A673 (cell line): ENCODE measurements around the gene FAM171A2. TPM values are rescaled to one million over a fixed set of nuclear protein-coding genes. Genes with fewer than 3 reads are reported as not detected.
"Not testable (repeated sequence)": the region's sequence is repeated elsewhere in the genome, so short reads cannot be mapped to it uniquely, and the experiment has no call there.

Experiments
- BruUV-seq: library from RNA; stranded (reverse); fragments of 400-500 nt; replicated peaks from 2 replicates; lab custom pipeline; 2021; lab: Mats Ljungman, UMichigan
- CTCF ChIA-PET: fragments of 300-600 bp; sonication (Branson Sonifier 250); formaldehyde crosslinking; loops from one replicate; lab custom pipeline; 2022; ENCODE audit warnings: antibody characterized with exemption; lab: Charles Lee
- POLR2A ChIA-PET: fragments of 300-600 bp; sonication (Branson Sonifier 250); formaldehyde crosslinking; loops from one replicate; lab custom pipeline; 2022; ENCODE audit warnings: antibody characterized with exemption; ENCODE audit not compliant: low non-redundant PET; lab: Charles Lee
- DNase-seq: peaks from one replicate; pipeline ENCODE4 v3.0.0-alpha.2; 2015; ENCODE audit warnings: low spot score
- H3K27ac ChIP-seq: fragments of 200-600 bp; sonication (generic); 2 replicates; pipeline ENCODE4 v1.5.1; 2016; ENCODE audit warnings: mixed run types, low read depth, mild to moderate bottlenecking, mixed read lengths, antibody characterized with exemption, low read length; ENCODE audit not compliant: poor library complexity, severe bottlenecking
- H3K27me3 ChIP-seq: fragments of 200-600 bp; sonication (generic); replicated peaks from 2 replicates; pipeline ENCODE4 v1.6.1; 2017; ENCODE audit warnings: mixed run types, low read depth, mild to moderate bottlenecking, mixed read lengths, antibody characterized with exemption, low read length; ENCODE audit not compliant: insufficient read depth, poor library complexity
- H3K36me3 ChIP-seq: fragments of 200-600 bp; sonication (generic); 2 replicates; pipeline ENCODE4 v1.6.1; 2016; ENCODE audit warnings: mixed run types, mild to moderate bottlenecking, mixed read lengths, antibody characterized with exemption, low read length; ENCODE audit not compliant: insufficient read depth, poor library complexity, severe bottlenecking
- H3K4me1 ChIP-seq: fragments of 200-600 bp; sonication (generic); 2 replicates; pipeline ENCODE4 v1.6.1; 2017; ENCODE audit warnings: mixed run types, mild to moderate bottlenecking, mixed read lengths, antibody characterized with exemption, low read length; ENCODE audit not compliant: insufficient read depth, poor library complexity, severe bottlenecking
- H3K4me3 ChIP-seq: fragments of 200-600 bp; sonication (generic); 2 replicates; pipeline ENCODE4 v1.5.1; 2016; ENCODE audit warnings: low read depth, mixed run types, mild to moderate bottlenecking, mixed read lengths, low read length; ENCODE audit not compliant: poor library complexity, severe bottlenecking
- H3K9me3 ChIP-seq: fragments of 200-600 bp; sonication (generic); 2 replicates; pipeline ENCODE4 v1.6.1; 2016; ENCODE audit warnings: mixed run types, low read depth, mild to moderate bottlenecking, mixed read lengths, antibody characterized with exemption, low read length; ENCODE audit not compliant: poor library complexity, severe bottlenecking
- EZH2 ChIP-seq: fragments of 200-600 bp; sonication (generic); IDR thresholded peaks from 2 replicates; pipeline ENCODE4 v1.6.1; 2017; ENCODE audit warnings: borderline replicate concordance, low read depth, mild to moderate bottlenecking, mixed read lengths, antibody characterized with exemption, low read length; ENCODE audit not compliant: poor library complexity, severe bottlenecking
- intact Hi-C: fragments of 100-400 bp; cut with micrococcal nuclease; formaldehyde crosslinking; loops from one replicate; pipeline ENCODE4 v1.10.0; 2022; ENCODE audit not compliant: unreplicated experiment
- total RNA-seq: library from RNA; stranded (reverse); gene quantifications from 2 replicates; pipeline ENCODE4 v1.2.3, GENCODE V29; 2021
- TF ChIP-seq, protein P1 (sequence below): fragments of 300-800, 200-600 bp; sonication (generic); conservative IDR thresholded peaks from 2 replicates; pipeline ENCODE4 v1.5.1; 2017; ENCODE audit warnings: low read depth, mild to moderate bottlenecking, antibody characterized with exemption, low read length, moderate library complexity, mixed read lengths

Gene FAM171A2
- total RNA-seq, 1 experiment from 2014 or later: 12.8 TPM

DNA sequence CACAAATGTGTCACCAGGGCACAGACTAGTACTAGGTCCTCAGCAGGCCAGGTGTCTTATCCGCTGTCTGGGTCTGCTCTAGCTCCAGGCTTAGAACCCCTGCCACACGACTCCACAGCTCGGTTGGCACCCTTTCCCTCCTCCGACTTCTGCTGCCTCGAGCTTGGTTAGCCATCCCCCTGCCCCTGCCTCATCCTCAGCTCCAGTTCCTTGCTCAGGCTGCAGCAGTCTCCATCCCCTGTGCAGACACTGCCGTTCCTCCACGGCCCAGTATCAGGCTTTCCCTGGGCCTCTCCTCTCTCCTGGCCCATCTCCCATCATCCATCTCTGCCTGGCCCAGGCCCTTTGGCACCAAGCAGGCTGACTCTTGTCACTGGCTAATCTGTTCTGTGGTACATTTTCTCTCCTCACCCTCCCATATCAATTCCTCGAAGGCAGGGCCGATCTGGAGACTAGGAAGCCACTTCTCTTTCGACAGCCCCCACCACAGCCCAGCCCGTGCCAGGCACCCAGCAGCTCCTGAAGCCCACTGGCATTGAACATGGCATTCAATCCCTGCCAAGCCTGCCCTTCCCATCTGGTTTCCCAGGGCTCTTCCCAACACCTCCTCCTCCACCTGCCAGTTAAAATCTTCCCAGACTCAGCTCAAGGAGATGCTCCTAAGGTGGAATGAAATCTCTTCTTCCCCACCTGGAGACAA is 20.0 kb downstream of the FAM171A2 start:
- BruUV-seq: no TSS peak
- Histone ChIP-seq H3K9me3 (no peaks in the 10 kb centered on the region), H3K27me3 (no peaks in the 10 kb centered on the region), H3K4me1 (no peaks in the 10 kb centered on the region), H3K27ac (no peak overlapping the region), H3K36me3 (no peaks in the 10 kb centered on the region), H3K4me3 (no peak overlapping the region)
- TF ChIP-seq EZH2: no peak
- TF ChIP-seq, protein P1, sequence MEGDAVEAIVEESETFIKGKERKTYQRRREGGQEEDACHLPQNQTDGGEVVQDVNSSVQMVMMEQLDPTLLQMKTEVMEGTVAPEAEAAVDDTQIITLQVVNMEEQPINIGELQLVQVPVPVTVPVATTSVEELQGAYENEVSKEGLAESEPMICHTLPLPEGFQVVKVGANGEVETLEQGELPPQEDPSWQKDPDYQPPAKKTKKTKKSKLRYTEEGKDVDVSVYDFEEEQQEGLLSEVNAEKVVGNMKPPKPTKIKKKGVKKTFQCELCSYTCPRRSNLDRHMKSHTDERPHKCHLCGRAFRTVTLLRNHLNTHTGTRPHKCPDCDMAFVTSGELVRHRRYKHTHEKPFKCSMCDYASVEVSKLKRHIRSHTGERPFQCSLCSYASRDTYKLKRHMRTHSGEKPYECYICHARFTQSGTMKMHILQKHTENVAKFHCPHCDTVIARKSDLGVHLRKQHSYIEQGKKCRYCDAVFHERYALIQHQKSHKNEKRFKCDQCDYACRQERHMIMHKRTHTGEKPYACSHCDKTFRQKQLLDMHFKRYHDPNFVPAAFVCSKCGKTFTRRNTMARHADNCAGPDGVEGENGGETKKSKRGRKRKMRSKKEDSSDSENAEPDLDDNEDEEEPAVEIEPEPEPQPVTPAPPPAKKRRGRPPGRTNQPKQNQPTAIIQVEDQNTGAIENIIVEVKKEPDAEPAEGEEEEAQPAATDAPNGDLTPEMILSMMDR: no peak
- POLR2A ChIA-PET: no interaction called here
- CTCF ChIA-PET: interaction anchor here (0.6 kb wide), 1 partner anchor 14 kb away, joined by 3 read pairs; no protein-coding TSS in a partner anchor
- intact Hi-C loops: no loop called here
- no peak for DNase-seq

DNA sequence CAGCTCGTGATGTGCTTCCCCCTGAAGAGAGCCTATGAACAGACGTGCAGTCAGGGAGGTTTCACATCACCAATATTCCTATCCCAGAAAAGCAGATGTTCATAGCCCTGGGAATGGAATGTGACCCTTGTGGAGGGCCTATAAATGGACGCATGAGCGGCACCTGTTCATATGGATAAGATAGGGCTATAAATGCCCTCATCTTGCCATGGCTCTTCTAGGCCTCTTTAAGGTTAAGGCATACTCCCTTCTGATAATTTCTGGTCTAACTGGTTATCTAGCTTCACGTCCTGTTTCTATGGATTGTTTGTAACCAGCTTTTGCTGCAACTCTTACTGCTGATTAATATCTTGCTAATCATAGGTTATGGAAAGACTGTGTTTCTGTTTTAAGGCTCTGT is 23.1 kb downstream of the FAM171A2 start:
- POLR2A ChIA-PET, H3K4me1 ChIP-seq, CTCF ChIA-PET, H3K27ac ChIP-seq, H3K9me3 ChIP-seq, intact Hi-C loops, DNase-seq, BruUV-seq, H3K4me3 ChIP-seq, H3K27me3 ChIP-seq, H3K36me3 ChIP-seq: not testable (repeated sequence)

DNA sequence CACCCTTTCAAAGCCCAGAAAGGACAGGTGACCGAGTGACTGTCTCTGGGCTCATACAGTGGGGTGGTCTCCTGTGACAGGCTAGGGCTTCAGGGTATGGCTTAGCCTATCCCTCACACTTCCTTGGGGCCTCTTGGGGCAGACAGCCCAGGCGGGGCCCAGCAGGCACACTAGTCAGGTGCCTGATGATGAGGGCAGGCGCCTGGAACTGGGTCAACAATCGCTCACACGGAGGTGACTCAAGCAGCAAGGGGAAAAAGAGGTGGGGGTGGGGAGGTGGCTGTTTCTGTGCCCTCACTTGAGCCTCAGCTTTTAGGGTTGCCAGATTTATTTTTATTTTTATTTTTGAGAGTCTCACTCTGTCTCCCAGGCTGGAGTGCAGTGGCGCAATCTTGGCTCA is 25.0 kb downstream of the FAM171A2 start:
- no TSS peak for BruUV-seq
- intact Hi-C loops: no loop called here
- POLR2A ChIA-PET: no interaction called here

More for the DNA sequence above, 25.0 kb downstream of the FAM171A2 start:
- H3K36me3 ChIP-seq: no peaks in the 10 kb centered on the region
- no peaks in the 10 kb centered on the region for H3K27me3 ChIP-seq
- no peak for TF ChIP-seq EZH2
- TF ChIP-seq, protein P1: no peak
- no peak for DNase-seq
- H3K4me1 ChIP-seq: no peaks in the 10 kb centered on the region
- H3K27ac ChIP-seq: no peak overlapping the region
- no peaks in the 10 kb centered on the region for H3K9me3 ChIP-seq
- no peak overlapping the region for H3K4me3 ChIP-seq
- CTCF ChIA-PET: interaction anchor here (0.6 kb wide), 1 partner anchor 423 kb away, joined by 8 read pairs; no protein-coding TSS in a partner anchor
